Heart left ventricle (tissue), 13 donors: Measurements from ENCODE around the gene TROAP.

ENCODE experiments used
- CTCF ChIP-seq, 12 donors: fragments of 200-600 bp; sonication (generic) in 4 of 12; IDR thresholded peaks; one replicate each; pipeline versions ENCODE4 v1.5.0 to v1.8.0; 2018 to 2022; ENCODE audit warnings: antibody characterized with exemption in 12 of 12, mild to moderate bottlenecking in 5 of 12
- POLR2A ChIP-seq, 2 donors: fragments of 450-650 bp; IDR thresholded peaks; one replicate each; pipeline ENCODE4 v1.6.1; 2017; ENCODE audit warnings: antibody characterized with exemption in 2 of 2, mild to moderate bottlenecking in 2 of 2, moderate library complexity in 2 of 2
- donor health status: ischemic (EF 13 %, LVEDD 7.1; RV severe dilation, severe dysfunction).
- donor health status: DM: no; HTN: yes; CAD: no.
- donor health status: DM: no; HTN: no; CAD: no.
- donor health status: ischemic (EF 25% LVEDD 6.9; RV normal size, moderate dysfunction).
- donor health status: ischemic (EF 25% LVEDD 5.7; RV mildly dilated, moderate dysfunction).
- donor health status: ischemic (EF 35%, LVEDD 5.7; RV mildly dilated, moderate dysfunction).
- donor health status: nonischemic (EF 11% LVEDD 7.7; RV severe dilation, severe dysfunction).
- donor health status: DM: yes; HTN: yes; CAD: no.
- donor health status: PGD.
- donor health status: ischemic (EF 29% LVEDD 5.4; RV normal size, mild dysfunction).
- donor health status: nonischemic (EF 23%, LVEDD 6.1; RV moderate dilation, normal function).

- TF ChIP-seq CTCF (IDR thresholded peaks at IDR 0.05) (no peak), POLR2A (IDR thresholded peaks at IDR 0.05) (no peak)
Observed at GRCh38 chr12:49287876-49288275, 35.2 kb upstream of the TROAP start.
